T-helper 22 cell (primary cell): ENCODE results near the gene DENR.
"Not testable (repeated sequence)": the region's sequence is repeated elsewhere in the genome, so short reads cannot be mapped to it uniquely, and the experiment has no call there.

ENCODE experiments used
- DNase-seq: peaks from one replicate; pipeline ENCODE4 v3.0.0-alpha.2; 2020; ENCODE audit warnings: low read depth

The DENR gene

DNA sequence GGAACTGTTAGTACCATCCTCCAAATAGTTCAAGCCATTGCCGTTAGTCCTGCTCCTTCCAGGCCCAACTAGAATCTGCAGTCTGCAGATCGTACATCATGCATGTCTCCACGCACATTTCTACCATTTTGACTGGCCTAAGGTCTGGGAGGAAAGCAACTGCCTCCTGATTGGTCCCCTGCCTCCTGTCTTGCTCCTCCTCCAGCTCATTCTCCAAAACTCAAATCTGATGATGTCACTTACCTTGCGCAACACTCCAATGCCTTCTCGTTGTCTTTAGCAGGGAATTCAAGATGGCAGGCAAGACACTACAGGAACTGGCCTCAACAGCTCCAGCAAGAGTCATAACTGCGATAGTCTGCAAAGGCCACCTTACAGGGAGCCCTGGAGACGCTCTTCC, 12.3 kb upstream of the DENR start:
- DNase-seq, result no peak

GRCh38 chr12:122743895-122744525, 8.6 kb upstream of the DENR start:
- DNase-seq, result no peak

GRCh38 chr12:122747224-122748135, 5.1 kb upstream of the DENR start:
- DNase-seq, result no peak

DNA sequence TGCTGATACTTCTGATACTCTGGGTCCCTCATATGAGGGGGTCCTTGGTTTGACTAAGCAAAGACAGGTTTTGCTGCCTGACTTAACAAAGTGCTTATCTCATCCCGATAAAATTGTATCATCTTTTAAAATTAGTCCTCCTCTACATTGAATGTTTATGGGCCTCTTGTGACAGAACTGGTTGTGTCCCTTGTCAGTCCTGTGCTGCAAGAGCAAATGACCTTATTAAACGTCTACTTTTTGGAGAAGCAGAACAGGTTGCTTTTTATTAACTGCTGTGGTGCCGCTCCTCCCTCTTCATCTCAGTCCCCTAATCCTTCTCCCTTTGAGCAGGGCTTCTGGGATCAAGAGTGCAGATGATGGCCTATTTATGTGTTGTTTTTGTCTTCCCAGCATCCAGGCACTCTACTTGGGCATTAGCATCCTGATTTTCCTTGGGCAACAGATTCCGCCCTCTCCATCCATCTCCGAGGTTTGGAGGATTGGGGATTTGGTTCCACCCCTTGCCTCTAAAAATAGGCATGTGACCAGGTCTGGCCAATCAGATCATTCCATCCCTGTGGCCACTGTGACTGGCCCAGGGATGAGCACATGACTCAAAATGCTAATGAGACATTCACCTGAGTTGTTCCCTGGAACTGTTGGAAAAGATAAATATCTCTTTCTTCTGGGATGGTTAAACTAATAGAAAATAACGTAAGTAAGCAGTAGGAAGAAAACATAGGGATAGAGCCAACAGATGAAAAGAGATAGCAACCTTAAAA, 2.9 kb upstream of the DENR start:
- DNase-seq, result no peak

DNA sequence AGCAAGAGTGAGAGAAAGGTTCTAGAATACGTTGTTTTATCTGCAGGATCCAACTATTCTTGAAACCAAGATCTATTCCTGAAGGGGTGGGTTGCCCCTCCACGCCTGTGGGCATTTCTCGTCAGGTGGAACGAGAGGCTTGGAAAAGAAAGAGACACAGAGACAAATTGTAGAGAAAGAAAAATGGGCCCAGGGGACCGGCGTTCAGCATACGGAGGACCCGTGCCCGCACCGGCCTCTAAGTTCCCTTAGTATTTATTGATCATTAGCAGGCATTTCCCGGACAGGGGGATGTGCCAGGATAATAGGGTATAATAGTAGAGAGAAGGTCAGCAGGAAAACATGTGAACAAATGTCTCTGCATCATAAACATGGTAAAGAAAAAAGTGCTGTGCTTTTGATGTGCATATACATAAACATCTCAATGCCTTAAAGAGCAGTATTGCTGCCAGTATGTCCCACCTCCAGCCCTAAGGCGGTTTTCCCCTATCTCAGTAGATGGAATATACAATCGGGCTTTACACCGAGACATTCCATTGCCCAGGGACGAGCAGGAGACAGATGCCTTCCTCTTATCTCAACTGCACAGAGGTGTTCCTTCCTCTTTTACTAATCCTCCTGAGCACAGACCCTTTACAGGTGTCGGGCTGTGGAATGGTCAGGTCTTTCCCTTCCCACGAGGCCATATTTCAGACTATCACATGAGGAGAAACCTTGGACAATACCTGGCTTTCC, 1.7 kb upstream of the DENR start:
- DNase-seq, result not testable (repeated sequence)

DNA sequence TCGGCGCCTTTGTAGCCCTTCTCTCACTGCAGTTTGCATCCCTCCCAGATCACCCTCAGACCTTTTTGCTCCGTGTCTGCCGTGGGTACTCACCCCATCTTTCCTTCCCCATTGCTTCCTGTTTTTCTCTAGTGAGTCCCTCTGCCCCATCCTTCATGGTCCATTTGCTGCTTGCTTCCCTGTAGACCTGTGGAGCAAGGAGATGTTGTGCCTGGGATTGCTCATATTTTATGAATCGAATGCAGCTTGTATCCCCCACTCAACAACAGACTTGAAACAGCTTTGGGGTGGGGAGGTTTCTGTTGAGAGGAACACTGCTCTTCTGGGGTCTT, 661 bp downstream of the DENR start:
- no peak for DNase-seq

- DNase-seq, result no peak
These were observed 2.2 kb downstream of the DENR start for GRCh38 chr12:122754790-122755189.

- no peak for DNase-seq
These were observed 4.9 kb downstream of the DENR start for GRCh38 chr12:122757568-122757967.

GRCh38 chr12:122785503-122785902, 32.9 kb downstream of the DENR start:
- no peak for DNase-seq

DNA sequence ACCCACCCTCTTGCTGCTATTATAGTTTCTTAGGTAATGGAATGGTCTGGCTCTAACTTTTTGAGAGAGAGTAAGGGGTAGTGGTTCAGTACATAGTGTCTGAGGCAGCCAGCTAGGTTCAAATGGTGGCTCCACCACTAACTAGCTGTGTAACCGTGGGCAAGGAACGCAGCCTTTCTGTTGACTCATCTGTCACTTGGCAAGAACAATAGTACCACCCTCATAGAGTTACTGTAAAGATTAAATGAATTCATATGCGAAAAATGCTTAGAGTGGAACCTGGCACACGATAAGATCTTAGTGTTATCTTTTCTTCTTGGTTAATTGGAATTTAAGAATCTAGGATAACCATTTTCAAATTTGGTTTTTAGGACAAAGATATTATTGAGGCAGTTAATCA, 35.8 kb downstream of the DENR start:
- DNase-seq, result no peak

DNA sequence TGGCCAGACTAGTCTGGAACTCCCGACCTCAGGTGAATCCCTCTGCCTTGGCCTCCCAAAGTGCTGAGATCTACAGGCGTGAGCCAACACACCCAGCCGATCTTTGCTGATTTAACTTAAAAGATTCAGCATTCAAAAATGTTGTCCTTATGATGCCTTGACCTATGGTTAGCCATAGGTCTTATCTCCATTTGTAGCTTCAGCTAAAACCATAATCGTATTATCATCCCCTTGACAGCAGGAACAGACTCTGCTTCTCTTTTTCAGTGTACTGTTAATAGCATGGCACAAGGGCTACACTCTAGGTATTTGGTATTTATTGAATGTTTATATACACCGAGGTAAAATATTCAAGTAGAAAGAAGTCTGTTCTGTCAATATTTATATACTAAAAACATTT, 37.0 kb downstream of the DENR start:
- DNase-seq, result no peak

DNA sequence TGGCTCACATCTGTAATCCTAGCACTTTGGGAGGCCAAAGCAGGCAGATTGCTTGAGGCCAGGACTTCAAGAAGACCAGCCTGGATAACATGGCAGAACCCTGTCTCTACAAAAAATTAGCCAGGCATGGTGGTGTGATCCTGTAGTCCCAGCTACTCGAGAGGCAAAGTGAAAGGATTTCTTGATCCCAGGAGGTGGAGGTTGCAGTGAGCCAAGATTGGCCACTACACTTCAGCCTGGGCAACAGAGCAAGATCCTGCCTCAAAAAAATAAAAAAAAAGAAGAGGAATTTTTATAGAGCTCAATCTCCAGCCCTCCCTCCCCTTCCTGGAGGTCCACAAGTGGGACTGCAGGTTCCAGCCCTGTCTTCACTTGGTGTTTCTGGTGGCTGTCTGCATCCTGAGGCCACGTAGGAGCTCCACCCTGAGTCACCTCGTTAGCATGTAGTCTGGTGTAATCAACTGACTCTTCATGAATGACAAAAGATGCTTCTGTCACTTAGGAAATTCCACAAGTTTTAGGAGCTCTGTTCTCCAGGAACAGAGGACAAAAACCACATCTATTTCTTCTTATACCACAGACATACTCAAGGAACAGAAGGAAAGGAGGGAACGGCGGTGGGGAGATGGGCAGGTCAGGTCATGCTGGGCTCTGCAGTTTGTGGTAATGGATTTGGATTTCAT, 37.9 kb downstream of the DENR start:
- no peak for DNase-seq

DNA sequence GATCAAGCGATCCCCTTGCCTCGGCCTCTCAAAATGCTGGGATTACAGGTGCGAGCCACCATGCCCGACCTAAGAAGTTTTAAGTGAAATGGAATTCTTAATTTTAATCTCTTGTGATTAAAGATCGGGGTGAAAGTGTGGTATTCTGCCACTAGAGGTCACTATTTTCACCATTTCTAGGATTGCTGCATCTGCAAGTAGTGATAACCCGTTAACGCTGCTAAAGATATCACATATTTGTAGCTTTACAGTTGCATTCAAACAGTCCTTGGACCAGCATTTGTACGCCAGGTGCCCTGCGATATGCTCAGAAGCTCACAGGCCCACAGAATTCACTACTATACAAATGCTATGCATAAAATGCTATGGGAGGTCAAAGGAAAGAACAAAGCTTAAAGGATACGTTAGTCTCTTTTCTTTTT, 41.1 kb downstream of the DENR start:
- no peak for DNase-seq

- DNase-seq, result no peak
These were observed 43.2 kb downstream of the DENR start for GRCh38 chr12:122795807-122796206.

DNA sequence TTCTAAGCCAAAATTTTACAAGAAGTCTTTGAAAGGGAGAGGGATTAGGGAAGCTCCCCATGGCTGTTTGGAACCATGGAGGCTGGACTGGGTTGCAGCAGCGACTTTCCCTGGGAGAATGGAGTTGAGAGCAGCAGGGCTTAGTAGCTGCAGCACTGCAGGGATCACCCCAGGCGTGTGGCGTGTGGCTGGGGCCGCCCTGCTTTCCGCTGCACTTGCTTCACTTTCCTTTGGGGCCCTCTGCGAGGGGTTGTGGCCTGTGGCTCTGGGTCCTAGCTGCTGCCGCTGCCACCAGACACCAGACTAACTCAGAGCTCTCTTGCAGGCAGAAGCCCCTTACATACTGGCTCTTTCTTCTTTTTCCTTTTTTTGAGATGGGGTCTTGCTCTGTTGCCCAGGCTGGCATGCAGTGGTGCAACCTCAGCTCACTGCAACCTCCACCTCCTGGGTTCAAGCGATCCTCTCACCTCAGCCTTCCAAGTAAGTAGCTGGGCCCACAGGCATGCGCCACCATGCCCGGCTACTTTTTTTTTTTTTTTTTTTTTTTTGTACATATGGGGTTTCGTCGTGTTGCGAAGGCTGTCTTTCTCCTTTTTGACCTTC, 47.1 kb downstream of the DENR start:
- no peak for DNase-seq

GRCh38 chr12:122803937-122804336, 51.3 kb downstream of the DENR start:
- no peak for DNase-seq

DNA sequence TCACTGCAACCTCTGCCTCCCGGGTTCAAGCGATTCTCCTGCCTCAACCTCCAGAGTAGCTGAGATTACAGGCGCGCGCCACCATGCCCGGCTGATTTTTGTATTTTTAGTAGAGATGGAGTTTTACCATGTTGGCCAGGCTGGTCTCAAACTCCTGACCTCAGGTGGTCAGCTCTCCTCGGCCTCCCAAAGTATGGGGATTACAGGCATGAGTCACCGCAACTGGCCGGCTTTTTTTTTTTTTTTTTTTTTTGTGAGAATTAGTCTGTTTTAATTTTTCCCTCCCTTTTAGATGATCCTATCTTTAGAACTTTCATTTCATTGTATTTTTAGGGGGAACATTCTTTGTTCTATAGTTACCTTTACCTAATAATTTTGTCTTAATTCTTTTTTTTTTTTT, 52.3 kb downstream of the DENR start:
- not testable (repeated sequence) for DNase-seq

DNA sequence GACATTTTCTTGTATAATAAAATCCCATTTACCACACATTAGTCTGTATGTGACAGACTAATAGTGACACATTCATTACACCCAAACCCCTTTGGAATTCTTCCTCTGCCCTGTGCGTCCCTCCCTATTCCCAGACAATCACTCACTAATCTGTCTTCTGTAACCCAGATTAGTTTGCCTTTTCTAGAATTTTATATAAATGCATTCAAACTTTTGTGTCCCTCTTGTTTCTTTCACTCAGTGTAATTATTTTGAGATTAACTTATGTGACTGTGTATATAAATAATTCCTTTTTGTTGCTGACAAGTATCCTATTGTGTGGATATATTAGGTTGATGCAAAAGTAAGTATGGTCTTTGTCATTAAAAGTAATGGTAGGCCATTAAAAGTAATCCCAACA, 55.0 kb downstream of the DENR start:
- DNase-seq, result no peak

- DNase-seq, result no peak
These were observed 59.2 kb downstream of the DENR start for GRCh38 chr12:122811777-122812176.

DNA sequence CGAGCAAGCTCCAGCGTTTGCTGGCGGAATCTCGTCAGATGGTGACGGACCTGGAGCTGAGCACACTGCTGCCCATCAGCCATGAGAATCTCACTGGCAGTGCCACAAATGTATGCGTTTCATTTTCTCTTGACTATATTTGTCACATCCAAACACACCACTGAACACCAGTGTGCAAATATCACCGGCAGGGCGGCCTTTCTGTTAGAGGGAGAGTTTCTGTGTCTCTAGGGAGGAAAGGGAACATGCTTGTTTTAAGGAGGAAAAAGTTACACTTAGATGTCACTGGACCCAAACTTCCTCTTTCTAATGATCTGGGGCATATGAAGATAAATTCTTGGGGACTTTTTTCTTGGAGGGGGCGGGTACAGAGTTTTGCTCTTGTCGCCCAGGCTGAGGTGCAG, 60.7 kb downstream of the DENR start:
- DNase-seq, result no peak

DNA sequence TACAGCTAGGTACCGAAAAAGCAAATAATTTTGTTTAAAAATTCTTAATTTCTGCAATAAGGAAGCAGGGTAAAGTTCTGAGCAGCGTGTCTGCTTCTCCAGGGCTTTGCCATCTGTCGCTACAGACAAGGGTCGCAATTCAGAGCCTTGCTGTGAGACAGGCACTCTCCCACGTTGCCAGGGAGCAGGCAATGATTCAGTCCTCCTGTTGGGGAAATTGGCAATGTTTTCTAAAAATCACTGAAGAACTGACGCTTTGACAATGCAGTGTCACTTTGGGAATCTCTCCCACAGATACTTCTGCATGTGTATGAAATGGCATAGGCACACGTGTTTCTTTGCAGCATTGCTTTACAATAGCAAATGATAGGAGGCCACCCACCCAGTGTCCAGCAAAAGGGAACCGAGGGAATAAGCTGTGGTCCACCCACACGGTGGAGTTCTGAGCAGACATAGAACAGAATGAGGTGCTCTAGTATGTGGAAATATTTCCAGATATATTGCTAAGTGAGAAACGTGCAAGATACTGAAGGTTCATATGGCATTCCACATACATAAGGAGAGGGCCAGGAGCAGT, 66.7 kb downstream of the DENR start:
- DNase-seq, result no peak
